Stimulated activated CD4-positive, alpha-beta T cell treated with anti-CD3 and anti-CD28 coated beads, Interleukin-4, amount 100 ng/mL, for 48 hours (primary cell): Measurements from ENCODE around the gene TRIM71.

Source experiments
- DNase-seq, 2 donors: peaks; one replicate each; pipeline ENCODE4 v3.0.0-alpha.2; 2020; ENCODE audit warnings: low read depth in 2 of 2

The TRIM71 gene

GRCh38 chr3:32866533-32866932, 48.7 kb downstream of the TRIM71 start:
- no peak for DNase-seq

- no peak for DNase-seq
These were observed 50.2 kb downstream of the TRIM71 start for GRCh38 chr3:32867954-32868353.

GRCh38 chr3:32868719-32869512, 51.1 kb downstream of the TRIM71 start:
- no peak for DNase-seq

GRCh38 chr3:32869513-32870047, 51.8 kb downstream of the TRIM71 start:
- no peak for DNase-seq

GRCh38 chr3:32870373-32871095, 52.7 kb downstream of the TRIM71 start:
- no peak for DNase-seq

GRCh38 chr3:32871273-32871672, 53.5 kb downstream of the TRIM71 start:
- no peak for DNase-seq

GRCh38 chr3:32872487-32873382, 54.9 kb downstream of the TRIM71 start:
- DNase-seq, result no peak

GRCh38 chr3:32873531-32874130, 55.8 kb downstream of the TRIM71 start:
- DNase-seq, result no peak

GRCh38 chr3:32876920-32877319, 59.1 kb downstream of the TRIM71 start:
- no peak for DNase-seq

GRCh38 chr3:32877598-32877997, 59.8 kb downstream of the TRIM71 start:
- no peak for DNase-seq

- no peak for DNase-seq
These were observed 62.4 kb downstream of the TRIM71 start for GRCh38 chr3:32880225-32880624.

- DNase-seq, result no peak
These were observed 63.8 kb downstream of the TRIM71 start for GRCh38 chr3:32881624-32882023.

- DNase-seq, result no peak
These were observed 64.4 kb downstream of the TRIM71 start for GRCh38 chr3:32882189-32882588.

- DNase-seq, result no peak
These were observed 64.8 kb downstream of the TRIM71 start for GRCh38 chr3:32882603-32883025.

GRCh38 chr3:32883817-32884216, 66.0 kb downstream of the TRIM71 start:
- DNase-seq, result no peak

GRCh38 chr3:32884591-32884990, 66.8 kb downstream of the TRIM71 start:
- DNase-seq, result no peak

- no peak for DNase-seq
These were observed 67.6 kb downstream of the TRIM71 start for GRCh38 chr3:32885283-32885901.

GRCh38 chr3:32886296-32886695, 68.5 kb downstream of the TRIM71 start:
- no peak for DNase-seq

GRCh38 chr3:32886911-32887310, 69.1 kb downstream of the TRIM71 start:
- DNase-seq, result no peak

- DNase-seq, result no peak
These were observed 70.9 kb downstream of the TRIM71 start for GRCh38 chr3:32888739-32889138.
